Liver (tissue), 3 donors: ENCODE measurements around the gene ACP4.
"Not testable (repeated sequence)": the region's sequence is repeated elsewhere in the genome, so short reads cannot be mapped to it uniquely, and the experiment has no call there.

Experiments used
- CTCF ChIP-seq: fragments of 150-350 bp; IDR thresholded peaks from 2 replicates; pipeline ENCODE4 v1.5.1; 2017; ENCODE audit warnings: improper control_type of control experiment, low read depth, low read length; ENCODE audit not compliant: missing input control
- RAD21 ChIP-seq, 2 donors: IDR thresholded peaks; 2 replicates each; pipeline ENCODE4 v1.6.1; 2016; ENCODE audit warnings: antibody characterized with exemption in 2 of 2, mild to moderate bottlenecking in 2 of 2
- REST ChIP-seq: IDR thresholded peaks from 2 replicates; pipeline ENCODE4 v1.6.1; 2016; ENCODE audit warnings: antibody characterized with exemption, mild to moderate bottlenecking
- SP1 ChIP-seq: IDR thresholded peaks from 2 replicates; pipeline ENCODE4 v1.6.1; 2018; ENCODE audit warnings: antibody characterized with exemption, mild to moderate bottlenecking
- donor health status: healthy.
- donor health status: healthy.

GRCh38 chr19:50772912-50773311 lies 17.3 kb upstream of the ACP4 start:
- TF ChIP-seq CTCF; RAD21 (IDR thresholded peaks at IDR 0.05); REST; SP1: not testable (repeated sequence)
